Gastroesophageal sphincter (tissue), 4 donors: ENCODE measurements around the gene KDM6B. TPM values are rescaled to one million over a fixed set of nuclear protein-coding genes. Genes with fewer than 3 reads are reported as not detected.

Source experiments
- ATAC-seq: fragments of 150-250 bp; one replicate; pipeline ENCODE4 v1.9.1; 2016; ENCODE audit warnings: mild to moderate bottlenecking, moderate library complexity
- H3K27ac ChIP-seq, 4 donors: fragments of 200-600 bp; sonication (generic) in 3 of 4; 1 replicate in 3 of 4; 2 replicates in 1 of 4; pipeline ENCODE4 v1.5.1; 2016 to 2019
- H3K27me3 ChIP-seq: fragments of 200-600 bp; sonication (generic); one replicate; pipeline ENCODE4 v1.5.1; 2019
- H3K36me3 ChIP-seq, 2 donors: fragments of 200-600 bp; sonication (generic); one replicate each; pipeline ENCODE4 v1.5.1; 2019; ENCODE audit warnings: control low read depth in 1 of 2
- H3K4me1 ChIP-seq, 3 donors: fragments of 200-600 bp; sonication (generic); 1 replicate in 2 of 3; 2 replicates in 1 of 3; pipeline ENCODE4 v1.5.1; 2016 to 2019; ENCODE audit warnings: control low read depth in 2 of 3
- H3K4me3 ChIP-seq, 2 donors: fragments of 200-600 bp; sonication (generic); one replicate each; pipeline ENCODE4 v1.5.1; 2019; ENCODE audit warnings: mild to moderate bottlenecking in 1 of 2, moderate library complexity in 1 of 2
- H3K9me3 ChIP-seq, 3 donors: fragments of 200-600 bp; sonication (generic); one replicate each; pipeline ENCODE4 v1.5.1; 2017 to 2019; ENCODE audit warnings: control low read depth in 2 of 3
- CTCF ChIP-seq, 4 experiments: fragments of 200-600 bp in 2 of 4; fragments of 450-650 bp in 2 of 4; sonication (generic) in 1 of 4; IDR thresholded peaks; one replicate each; pipeline ENCODE4 v1.5.1; 2017 to 2019; ENCODE audit warnings: antibody characterized with exemption in 4 of 4, mild to moderate bottlenecking in 2 of 4, moderate library complexity in 2 of 4
- EP300 ChIP-seq: sonication (generic); formaldehyde crosslinking; IDR thresholded peaks from one replicate; pipeline ENCODE4 v1.6.1; 2017; ENCODE audit warnings: antibody characterized with exemption, mild to moderate bottlenecking
- POLR2A ChIP-seq, 2 donors: fragments of 450-650 bp; IDR thresholded peaks; one replicate each; pipeline ENCODE4 v1.6.1; 2017; ENCODE audit warnings: antibody characterized with exemption in 2 of 2, mild to moderate bottlenecking in 2 of 2, moderate library complexity in 1 of 2
- POLR2AphosphoS5 ChIP-seq: sonication (generic); formaldehyde crosslinking; IDR thresholded peaks from one replicate; pipeline ENCODE4 v1.6.1; 2017; ENCODE audit warnings: antibody characterized with exemption
- WGBS, 2 donors: methylation state at CpG; one replicate each; pipeline ENCODE4 v1.1.5; 2018; ENCODE audit warnings: low coverage in 1 of 2; 5-methylcytosine and 5-hydroxymethylcytosine counted together
- total RNA-seq, 4 donors: library from RNA; depleted of rRNA; stranded (reverse); fragments of >200 nt; gene quantifications; one replicate each; pipeline ENCODE4 v1.1.0, GENCODE V29; 2016

The KDM6B gene
- total RNA-seq, 4 donors from 2014 or later: 5.7 to 16.2 (median 15.6) TPM

GRCh38 chr17:7846765-7847661, 13.0 kb downstream of the KDM6B start:
- Histone ChIP-seq H3K27ac (peak overlapping the region in 2 of 4 donors; percentile 7 to 98), H3K4me3 (no peak overlapping the region), H3K4me1 (peaks cover 4 to 52% (median 10%) of the 10 kb centered on the region in 3 donors), H3K36me3 (peaks cover 0 to 66% of the 10 kb centered on the region in 2 donors), H3K27me3 (no peaks in the 10 kb centered on the region), H3K9me3 (no peaks in the 10 kb centered on the region)
- no peak for ATAC-seq
- no peak for TF ChIP-seq POLR2A (IDR thresholded peaks at IDR 0.05)
- no peak for TF ChIP-seq POLR2AphosphoS5
- no peak for TF ChIP-seq CTCF (IDR thresholded peaks at IDR 0.05)
- TF ChIP-seq EP300: no peak
- whole genome bisulfite sequencing, 2 donors: 93% methylated on average over 6 of the region's 34 CpGs; no CpG with 5 or more reads in 1 of the 2 donors

GRCh38 chr17:7848131-7848579, 14.1 kb downstream of the KDM6B start:
- Histone ChIP-seq H3K4me1 (peaks cover 4 to 45% (median 12%) of the 10 kb centered on the region in 3 donors), H3K4me3 (no peak overlapping the region), H3K27ac (peak overlapping the region in 1 of 4 donors; percentile 1), H3K36me3 (peaks cover 0 to 78% of the 10 kb centered on the region in 2 donors), H3K9me3 (no peaks in the 10 kb centered on the region), H3K27me3 (no peaks in the 10 kb centered on the region)
- no peak for ATAC-seq
- 93 to 100% methylated on average over 2 to 3 of the region's 20 CpGs for WGBS, 2 donors
- TF ChIP-seq POLR2A (IDR thresholded peaks at IDR 0.05) (no peak), EP300 (no peak), CTCF (IDR thresholded peaks at IDR 0.05) (no peak), POLR2AphosphoS5 (no peak)

- no peaks in the 10 kb centered on the region for H3K27me3 ChIP-seq
- peak overlapping the region in 1 of 4 donors; percentile 17 for H3K27ac ChIP-seq
- TF ChIP-seq CTCF (IDR thresholded peaks at IDR 0.05) (no peak), POLR2A (IDR thresholded peaks at IDR 0.05) (no peak), POLR2AphosphoS5 (no peak), EP300 (no peak)
- no peak for ATAC-seq
- H3K4me1 ChIP-seq: peaks cover 4 to 45% (median 12%) of the 10 kb centered on the region in 3 donors
- peaks cover 0 to 84% of the 10 kb centered on the region in 2 donors for H3K36me3 ChIP-seq
- no peak overlapping the region for H3K4me3 ChIP-seq
- no peaks in the 10 kb centered on the region for H3K9me3 ChIP-seq
- WGBS, 2 donors: 81% methylated on average over 6 of the region's 21 CpGs; no CpG with 5 or more reads in 1 of the 2 donors
Observed at GRCh38 chr17:7848739-7849129, 14.7 kb downstream of the KDM6B start.

- Histone ChIP-seq H3K4me1 (peaks cover 4 to 39% (median 12%) of the 10 kb centered on the region in 3 donors), H3K9me3 (no peaks in the 10 kb centered on the region), H3K27ac (peak overlapping the region in 1 of 4 donors; percentile 17), H3K4me3 (no peak overlapping the region), H3K36me3 (peaks cover 0 to 89% of the 10 kb centered on the region in 2 donors), H3K27me3 (no peaks in the 10 kb centered on the region)
- WGBS, 2 donors: 88% methylated on average over 4 of the region's 35 CpGs; no CpG with 5 or more reads in 1 of the 2 donors
- TF ChIP-seq POLR2AphosphoS5 (no peak), CTCF (IDR thresholded peaks at IDR 0.05) (no peak), POLR2A (IDR thresholded peaks at IDR 0.05) (peak in 1 of 2 donors; percentile 7)
- ATAC-seq: no peak
Observed at GRCh38 chr17:7849130-7849750, 15.2 kb downstream of the KDM6B start.
